Loucy (cell line): Measurements from ENCODE around the gene SCMH1.

Experiments used
- H2AFZ ChIP-seq: fragments of 200-600 bp; sonication (generic); 2 replicates; pipeline ENCODE4 v1.6.0; 2016; ENCODE audit warnings: antibody characterized with exemption, mild to moderate bottlenecking, low read length, moderate library complexity
- H3F3A ChIP-seq: fragments of 200-600 bp; 2 replicates; pipeline ENCODE4 v1.6.0; 2016; ENCODE audit warnings: antibody characterized with exemption, low read depth, mild to moderate bottlenecking
- H3K27me3 ChIP-seq: fragments of 200-600 bp; sonication (generic); 2 replicates; pipeline ENCODE4 v1.6.1; 2014; ENCODE audit warnings: low read length, mild to moderate bottlenecking; ENCODE audit not compliant: insufficient read depth, poor library complexity, severe bottlenecking
- H3K36me3 ChIP-seq: fragments of 200-600 bp; sonication (generic); 2 replicates; pipeline ENCODE4 v1.6.1; 2016; ENCODE audit warnings: low read length; ENCODE audit not compliant: insufficient read depth
- H3K4me1 ChIP-seq: fragments of 200-600 bp; sonication (generic); 2 replicates; pipeline ENCODE4 v1.5.1; 2014; ENCODE audit warnings: low read length, mild to moderate bottlenecking; ENCODE audit not compliant: insufficient read depth, poor library complexity, severe bottlenecking
- H3K4me2 ChIP-seq: fragments of 200-600 bp; sonication (generic); 2 replicates; pipeline ENCODE4 v1.6.0; 2014; ENCODE audit warnings: antibody characterized with exemption, low read length, low read depth, mild to moderate bottlenecking; ENCODE audit not compliant: poor library complexity, severe bottlenecking
- H3K4me3 ChIP-seq: fragments of 200-600 bp; sonication (generic); 2 replicates; pipeline ENCODE4 v1.5.1; 2014; ENCODE audit warnings: low read length, mild to moderate bottlenecking, mixed read lengths; ENCODE audit not compliant: poor library complexity, severe bottlenecking
- H3K79me2 ChIP-seq: fragments of 200-600 bp; sonication (generic); 2 replicates; pipeline ENCODE4 v1.6.1; 2014; ENCODE audit warnings: low read length; ENCODE audit not compliant: insufficient read depth
- H3K9ac ChIP-seq: fragments of 200-600 bp; sonication (generic); 2 replicates; pipeline ENCODE4 v1.6.0; 2014; ENCODE audit warnings: mild to moderate bottlenecking, low read depth, low read length, moderate library complexity; ENCODE audit not compliant: poor library complexity, severe bottlenecking
- H3K9me2 ChIP-seq: fragments of 200-600 bp; sonication (generic); replicated peaks from 2 replicates; pipeline ENCODE4 v1.6.1; 2016; ENCODE audit warnings: low read depth, low read length, mixed read lengths
- H3K9me3 ChIP-seq: fragments of 200-600 bp; sonication (generic); 2 replicates; pipeline ENCODE4 v1.6.1; 2014; ENCODE audit warnings: mild to moderate bottlenecking, antibody characterized with exemption, low read length, low read depth; ENCODE audit not compliant: insufficient read depth
- H4K20me1 ChIP-seq: fragments of 200-600 bp; sonication (generic); 2 replicates; pipeline ENCODE4 v1.6.0; 2014; ENCODE audit warnings: antibody characterized with exemption, low read length, mild to moderate bottlenecking; ENCODE audit not compliant: insufficient read depth, poor library complexity, severe bottlenecking
- CTCF ChIP-seq: fragments of 200-600 bp; sonication (generic); conservative IDR thresholded peaks from 2 replicates; pipeline ENCODE4 v1.5.1; 2014; ENCODE audit warnings: mild to moderate bottlenecking, antibody characterized with exemption, low read length
- EZH2phosphoT487 ChIP-seq: fragments of 200-600 bp; IDR thresholded peaks from 2 replicates; pipeline ENCODE4 v1.6.1; 2018; ENCODE audit warnings: antibody characterized with exemption, mild to moderate bottlenecking, moderate library complexity, borderline replicate concordance

The SCMH1 gene

GRCh38 chr1:41013796-41014195, 228.3 kb downstream of the SCMH1 start:
- peaks cover 77% of the 10 kb centered on the region; the same call in 1 of the 2 replicates for H3K36me3 ChIP-seq
- no peak overlapping the region for H3K9ac ChIP-seq
- H3K27me3 ChIP-seq, result no peaks in the 10 kb centered on the region

GRCh38 chr1:41013024-41013423, 229.1 kb downstream of the SCMH1 start:
- no peaks in the 10 kb centered on the region for H3K79me2 ChIP-seq
- peaks cover 83% of the 10 kb centered on the region; the same call in 1 of the 2 replicates for H3K36me3 ChIP-seq
- H3K9ac ChIP-seq, result no peak overlapping the region
- H3K4me2 ChIP-seq, result no peak overlapping the region
- H3F3A ChIP-seq, result no peaks in the 10 kb centered on the region
- no peaks in the 10 kb centered on the region for H3K9me3 ChIP-seq
- no peak overlapping the region for H3K4me3 ChIP-seq
- TF ChIP-seq EZH2phosphoT487 (no peak), CTCF (no peak)
- H4K20me1 ChIP-seq, result no peaks in the 10 kb centered on the region
- no peak overlapping the region for H2AFZ ChIP-seq
- no peaks in the 10 kb centered on the region for H3K27me3 ChIP-seq
- peaks cover 13% of the 10 kb centered on the region for H3K4me1 ChIP-seq
- no peaks in the 10 kb centered on the region for H3K9me2 ChIP-seq

More at GRCh38 chr1:41013796-41014195, 228.3 kb downstream of the SCMH1 start:
- no peaks in the 10 kb centered on the region for H3K79me2 ChIP-seq
- H3K9me2 ChIP-seq, result no peaks in the 10 kb centered on the region
- no peaks in the 10 kb centered on the region for H3F3A ChIP-seq
- TF ChIP-seq CTCF, result no peak
- TF ChIP-seq EZH2phosphoT487, result no peak
- H3K4me1 ChIP-seq, result peaks cover 13% of the 10 kb centered on the region
- H3K4me2 ChIP-seq, result no peak overlapping the region
- H3K4me3 ChIP-seq, result no peak overlapping the region
- H4K20me1 ChIP-seq, result no peaks in the 10 kb centered on the region
- no peaks in the 10 kb centered on the region for H3K9me3 ChIP-seq
- H2AFZ ChIP-seq, result no peak overlapping the region

GRCh38 chr1:41010345-41010744, 231.8 kb downstream of the SCMH1 start:
- H3F3A ChIP-seq, result no peaks in the 10 kb centered on the region
- H3K79me2 ChIP-seq, result no peaks in the 10 kb centered on the region
- H4K20me1 ChIP-seq, result no peaks in the 10 kb centered on the region
- H3K9me3 ChIP-seq, result no peaks in the 10 kb centered on the region
- TF ChIP-seq EZH2phosphoT487, result no peak
- no peak for TF ChIP-seq CTCF
- peaks cover 10% of the 10 kb centered on the region for H3K4me1 ChIP-seq
- H3K4me2 ChIP-seq, result no peak overlapping the region
- H3K9ac ChIP-seq, result no peak overlapping the region
- H3K4me3 ChIP-seq, result no peak overlapping the region
- H2AFZ ChIP-seq, result no peak overlapping the region
- H3K9me2 ChIP-seq, result no peaks in the 10 kb centered on the region
- no peaks in the 10 kb centered on the region for H3K27me3 ChIP-seq
- peaks cover 90% of the 10 kb centered on the region for H3K36me3 ChIP-seq
